H9 (cell line): ENCODE data around the gene RBSN. TPM values are rescaled to one million over a fixed set of nuclear protein-coding genes. Genes with fewer than 3 reads are reported as not detected.

ENCODE experiments used
- DNase-seq: peaks from one replicate; pipeline ENCODE4 v3.0.0-alpha.2; 2017
- H2AFZ ChIP-seq: one replicate; pipeline ENCODE4 v1.6.1; 2013; ENCODE audit warnings: mild to moderate bottlenecking, low read length, control low read depth, moderate library complexity
- H2AK5ac ChIP-seq: 2 replicates; pipeline ENCODE4 v1.6.1; 2013; ENCODE audit warnings: low read length, control low read depth, mixed read lengths; ENCODE audit not compliant: insufficient read length
- H2BK120ac ChIP-seq: one replicate; pipeline ENCODE4 v1.6.1; 2013; ENCODE audit warnings: low read depth, mild to moderate bottlenecking, low read length, control low read depth, inconsistent platforms; ENCODE audit not compliant: poor library complexity, severe bottlenecking
- H2BK12ac ChIP-seq: 2 replicates; pipeline ENCODE4 v1.6.1; 2013; ENCODE audit warnings: low read length, control low read depth, mixed read lengths, low read depth; ENCODE audit not compliant: insufficient read length
- H2BK15ac ChIP-seq: 2 replicates; pipeline ENCODE4 v1.6.1; 2013; ENCODE audit warnings: low read depth, low read length, control low read depth
- H2BK20ac ChIP-seq: one replicate; pipeline ENCODE4 v1.6.1; 2013; ENCODE audit warnings: low read depth, mild to moderate bottlenecking, low read length, control low read depth, inconsistent platforms; ENCODE audit not compliant: poor library complexity, severe bottlenecking
- H2BK5ac ChIP-seq: 2 replicates; pipeline ENCODE4 v1.6.1; 2013; ENCODE audit warnings: low read length, control low read depth, mixed read lengths; ENCODE audit not compliant: insufficient read length
- H3K14ac ChIP-seq: 2 replicates; pipeline ENCODE4 v1.6.1; 2013; ENCODE audit warnings: low read length, control low read depth; ENCODE audit not compliant: insufficient read depth
- H3K18ac ChIP-seq: 2 replicates; pipeline ENCODE4 v1.6.1; 2013; ENCODE audit warnings: low read depth, mild to moderate bottlenecking, mixed read lengths, low read length, control low read depth; ENCODE audit not compliant: insufficient read length
- H3K23ac ChIP-seq: 2 replicates; pipeline ENCODE4 v1.6.1; 2013; ENCODE audit warnings: low read length, control low read depth, mixed read lengths, low read depth; ENCODE audit not compliant: insufficient read length
- H3K23me2 ChIP-seq: 2 replicates; pipeline ENCODE4 v1.6.1; 2013; ENCODE audit warnings: low read depth, mild to moderate bottlenecking, mixed read lengths, low read length, control low read depth; ENCODE audit not compliant: insufficient read length, poor library complexity, severe bottlenecking
- H3K27ac ChIP-seq: 2 replicates; pipeline ENCODE4 v1.5.1; 2013; ENCODE audit warnings: low read length, control low read depth, mixed read lengths, low read depth; ENCODE audit not compliant: insufficient read length
- H3K27me3 ChIP-seq: 2 replicates; pipeline ENCODE4 v1.6.1; 2013; ENCODE audit warnings: low read length, control low read depth, inconsistent platforms; ENCODE audit not compliant: insufficient read depth
- H3K4ac ChIP-seq: 2 replicates; pipeline ENCODE4 v1.6.1; 2013; ENCODE audit warnings: low read depth, mild to moderate bottlenecking, control low read depth, inconsistent platforms, low read length, moderate library complexity
- H3K4me1 ChIP-seq: 2 replicates; pipeline ENCODE4 v1.6.1; 2013; ENCODE audit warnings: low read length, control low read depth, inconsistent platforms; ENCODE audit not compliant: insufficient read depth
- H3K4me2 ChIP-seq: 2 replicates; pipeline ENCODE4 v1.6.1; 2013; ENCODE audit warnings: low read length, control low read depth, mixed read lengths; ENCODE audit not compliant: insufficient read length, insufficient read depth
- H3K56ac ChIP-seq: 2 replicates; pipeline ENCODE4 v1.6.1; 2013; ENCODE audit warnings: low read depth, mild to moderate bottlenecking, mixed read lengths, low read length, control low read depth; ENCODE audit not compliant: insufficient read length
- H3K79me1 ChIP-seq: 2 replicates; pipeline ENCODE4 v1.6.1; 2013; ENCODE audit warnings: low read depth, mild to moderate bottlenecking, moderate library complexity, low read length, control low read depth, inconsistent platforms; ENCODE audit not compliant: insufficient read depth, poor library complexity, severe bottlenecking
- H3K79me2 ChIP-seq: 2 replicates; pipeline ENCODE4 v1.6.1; 2013; ENCODE audit warnings: low read length, control low read depth, inconsistent platforms; ENCODE audit not compliant: insufficient read depth
- H3K9ac ChIP-seq: 2 replicates; pipeline ENCODE4 v1.6.1; 2013; ENCODE audit warnings: low read length, control low read depth, mixed read lengths; ENCODE audit not compliant: insufficient read length; ENCODE audit errors: extremely low read depth
- H3K9me3 ChIP-seq: one replicate; pipeline ENCODE4 v1.6.1; 2013; ENCODE audit warnings: low read depth, low read length, inconsistent platforms; ENCODE audit not compliant: control insufficient read depth
- H3T11ph ChIP-seq: one replicate; pipeline ENCODE4 v1.6.1; 2013; ENCODE audit warnings: mild to moderate bottlenecking, low read length, control low read depth, inconsistent platforms
- H4K20me1 ChIP-seq: one replicate; pipeline ENCODE4 v1.6.1; 2013; ENCODE audit not compliant: control insufficient read depth, insufficient read length, insufficient read depth
- H4K5ac ChIP-seq: 2 replicates; pipeline ENCODE4 v1.6.1; 2013; ENCODE audit warnings: low read depth, mild to moderate bottlenecking, mixed read lengths, low read length, control low read depth; ENCODE audit not compliant: insufficient read length
- H4K8ac ChIP-seq: replicated peaks from 2 replicates; pipeline ENCODE4 v1.6.1; 2013; ENCODE audit warnings: low read length, control low read depth, mixed read lengths, low read depth; ENCODE audit not compliant: insufficient read length
- H4K91ac ChIP-seq: 2 replicates; pipeline ENCODE4 v1.6.1; 2013; ENCODE audit warnings: low read depth, mild to moderate bottlenecking, moderate library complexity, mixed read lengths, low read length, control low read depth; ENCODE audit not compliant: insufficient read length
- H3K27ac Mint-ChIP-seq, 3 experiments: 2 replicates in 2 of 3; 3 replicates in 1 of 3; pipeline ENCODE4 v1.8.0; 2020 to 2021; ENCODE audit warnings: mixed read lengths in 3 of 3, mild to moderate bottlenecking in 1 of 3, moderate library complexity in 1 of 3
- H3K27me3 Mint-ChIP-seq: 2 replicates; pipeline ENCODE4 v1.8.0; 2021; ENCODE audit warnings: low read depth, mild to moderate bottlenecking, moderate library complexity, mixed read lengths
- H3K36me3 Mint-ChIP-seq, 3 experiments: 2 replicates in 2 of 3; 3 replicates in 1 of 3; pipeline ENCODE4 v1.8.0; 2020 to 2021; ENCODE audit warnings: low read depth in 3 of 3, mixed read lengths in 3 of 3; ENCODE audit not compliant: insufficient read depth in 1 of 3
- H3K4me1 Mint-ChIP-seq, 2 experiments: 2 replicates each; pipeline ENCODE4 v1.8.0; 2020; ENCODE audit warnings: mixed read lengths in 2 of 2
- H3K4me3 Mint-ChIP-seq, 2 experiments: 2 replicates in 1 of 2; 3 replicates in 1 of 2; pipeline ENCODE4 v1.8.0; 2020 to 2021; ENCODE audit warnings: mild to moderate bottlenecking in 2 of 2, mixed read lengths in 2 of 2, moderate library complexity in 1 of 2
- H3K9me3 Mint-ChIP-seq, 2 experiments: 2 replicates in 1 of 2; 3 replicates in 1 of 2; pipeline ENCODE4 v1.8.0; 2020; ENCODE audit warnings: mild to moderate bottlenecking in 2 of 2, mixed read lengths in 2 of 2, moderate library complexity in 1 of 2
- WGBS: extraction: QIAGEN DNeasy Blood & Tissue Kit; methylation state at CpG from one replicate; pipeline ENCODE4 v1.1.7; 2013; ENCODE audit warnings: missing lambda C conversion rate, low lambda C conversion rate, mixed read lengths; ENCODE audit not compliant: insufficient read length; ENCODE audit errors: extremely low coverage; 5-methylcytosine and 5-hydroxymethylcytosine counted together
- total RNA-seq: library from RNA; stranded (reverse); gene quantifications from 2 replicates; pipeline ENCODE4 v1.2.1, GENCODE V29; 2021
- TF ChIP-seq, protein P1 (sequence below): fragments of 200-600 bp; sonication (generic); conservative IDR thresholded peaks from 3 replicates; pipeline ENCODE4 v1.8.0; 2021; ENCODE audit warnings: antibody characterized with exemption, mild to moderate bottlenecking

Gene RBSN
- total RNA-seq, 1 experiment from 2014 or later = 16.0 TPM

GRCh38 chr3:15079091-15079490, 19.9 kb downstream of the RBSN start:
- Histone ChIP-seq H2BK5ac (no peak overlapping the region), H3K79me1 (no peaks in the 10 kb centered on the region), H3K18ac (no peak overlapping the region), H3K56ac (no peak overlapping the region), H3K9me3 (no peaks in the 10 kb centered on the region), H2AK5ac (no peak overlapping the region), H3K23me2 (no peaks in the 10 kb centered on the region), H2BK120ac (no peak overlapping the region), H2AFZ (no peak overlapping the region), H3K27me3 (no peaks in the 10 kb centered on the region), H3K4me2 (no peak overlapping the region), H4K5ac (no peak overlapping the region), H3K4ac (no peak overlapping the region), H3K27ac (no peak overlapping the region), H3K9ac (no peak overlapping the region), H4K20me1 (no peaks in the 10 kb centered on the region), H2BK12ac (no peak overlapping the region), H3K79me2 (no peaks in the 10 kb centered on the region), H3K14ac (no peak overlapping the region), H3K4me1 (no peaks in the 10 kb centered on the region), H4K91ac (no peak overlapping the region), H2BK20ac (no peak overlapping the region), H4K8ac (no peak overlapping the region), H3T11ph (no peak overlapping the region), H2BK15ac (no peak overlapping the region), H3K23ac (no peak overlapping the region)
- Mint-ChIP-seq H3K4me3 (no peak overlapping the region), H3K36me3 (peaks cover 15 to 87% (median 74%) of the 10 kb centered on the region in 3 experiments; a peak in 6 of 7 replicates), H3K4me1 (no peaks in the 10 kb centered on the region), H3K27me3 (no peaks in the 10 kb centered on the region), H3K27ac (no peak overlapping the region), H3K9me3 (no peaks in the 10 kb centered on the region)
- no peak for DNase-seq
- no CpG with 5 or more reads among the region's 3 CpGs for WGBS
- TF ChIP-seq, protein P1, sequence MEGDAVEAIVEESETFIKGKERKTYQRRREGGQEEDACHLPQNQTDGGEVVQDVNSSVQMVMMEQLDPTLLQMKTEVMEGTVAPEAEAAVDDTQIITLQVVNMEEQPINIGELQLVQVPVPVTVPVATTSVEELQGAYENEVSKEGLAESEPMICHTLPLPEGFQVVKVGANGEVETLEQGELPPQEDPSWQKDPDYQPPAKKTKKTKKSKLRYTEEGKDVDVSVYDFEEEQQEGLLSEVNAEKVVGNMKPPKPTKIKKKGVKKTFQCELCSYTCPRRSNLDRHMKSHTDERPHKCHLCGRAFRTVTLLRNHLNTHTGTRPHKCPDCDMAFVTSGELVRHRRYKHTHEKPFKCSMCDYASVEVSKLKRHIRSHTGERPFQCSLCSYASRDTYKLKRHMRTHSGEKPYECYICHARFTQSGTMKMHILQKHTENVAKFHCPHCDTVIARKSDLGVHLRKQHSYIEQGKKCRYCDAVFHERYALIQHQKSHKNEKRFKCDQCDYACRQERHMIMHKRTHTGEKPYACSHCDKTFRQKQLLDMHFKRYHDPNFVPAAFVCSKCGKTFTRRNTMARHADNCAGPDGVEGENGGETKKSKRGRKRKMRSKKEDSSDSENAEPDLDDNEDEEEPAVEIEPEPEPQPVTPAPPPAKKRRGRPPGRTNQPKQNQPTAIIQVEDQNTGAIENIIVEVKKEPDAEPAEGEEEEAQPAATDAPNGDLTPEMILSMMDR = no peak
